Calu3 (cell line): ENCODE measurements around the gene C3orf52. TPM values are rescaled to one million over a fixed set of nuclear protein-coding genes. Genes with fewer than 3 reads are reported as not detected.

Experiments
- BruUV-seq: library from RNA; stranded (reverse); fragments of 400-500 nt; replicated peaks from 2 replicates; lab custom pipeline; 2021; lab: Mats Ljungman, UMichigan
- CTCF ChIA-PET: fragments of 300-600 bp; sonication (Branson Sonifier 250); formaldehyde crosslinking; loops from one replicate; lab custom pipeline; 2022; ENCODE audit warnings: antibody characterized with exemption; lab: Charles Lee
- DNase-seq: peaks from one replicate; pipeline ENCODE4 v3.0.0; 2022
- H3K27ac Mint-ChIP-seq: one replicate; pipeline ENCODE4 v1.8.0; 2022; ENCODE audit warnings: mixed read lengths; ENCODE audit not compliant: unreplicated experiment
- H3K27me3 Mint-ChIP-seq: one replicate; pipeline ENCODE4 v1.8.0; 2022; ENCODE audit warnings: mixed read lengths; ENCODE audit not compliant: unreplicated experiment
- H3K36me3 Mint-ChIP-seq: one replicate; pipeline ENCODE4 v1.8.0; 2022; ENCODE audit warnings: mild to moderate bottlenecking, moderate library complexity, mixed read lengths; ENCODE audit not compliant: insufficient read depth, unreplicated experiment
- H3K4me1 Mint-ChIP-seq: one replicate; pipeline ENCODE4 v1.8.0; 2022; ENCODE audit warnings: mild to moderate bottlenecking, low read depth, mixed read lengths; ENCODE audit not compliant: unreplicated experiment
- H3K4me3 Mint-ChIP-seq: one replicate; pipeline ENCODE4 v1.8.0; 2022; ENCODE audit warnings: mild to moderate bottlenecking, low read depth, moderate library complexity, mixed read lengths; ENCODE audit not compliant: unreplicated experiment
- H3K9me3 Mint-ChIP-seq: one replicate; pipeline ENCODE4 v1.8.0; 2022; ENCODE audit warnings: low read depth, mixed read lengths; ENCODE audit not compliant: unreplicated experiment
- CTCF ChIP-seq: fragments of 200-600 bp; IDR thresholded peaks from one replicate; pipeline ENCODE4 v1.8.0; 2022; ENCODE audit warnings: antibody characterized with exemption; ENCODE audit not compliant: unreplicated experiment
- intact Hi-C: fragments of 100-400 bp; cut with micrococcal nuclease; formaldehyde crosslinking; loops from one replicate; pipeline ENCODE4 v1.10.0; 2022; ENCODE audit not compliant: unreplicated experiment
- total RNA-seq: library from RNA; stranded (reverse); gene quantifications from 2 replicates; pipeline ENCODE4 v1.2.3, GENCODE V29; 2022

C3orf52 gene
- total RNA-seq, 1 experiment from 2014 or later = 28.2 TPM

- peaks cover 10% of the 10 kb centered on the region for H3K4me1 Mint-ChIP-seq
- H3K27me3 Mint-ChIP-seq = no peaks in the 10 kb centered on the region
- H3K27ac Mint-ChIP-seq = no peak overlapping the region
- CTCF ChIA-PET = no interaction called here
- BruUV-seq = no TSS peak
- peaks cover 5% of the 10 kb centered on the region for H3K36me3 Mint-ChIP-seq
- TF ChIP-seq CTCF = no peak
- H3K9me3 Mint-ChIP-seq = peaks cover 2% of the 10 kb centered on the region
- intact Hi-C loops = loop anchor here (5.0 to 10.0 kb wide), 2 partner anchors 186 to 379 kb away; no protein-coding TSS in a partner anchor
- DNase-seq = no peak
- no peak overlapping the region for H3K4me3 Mint-ChIP-seq
These were observed 52.2 kb downstream of the C3orf52 start for GRCh38 chr3:112138219-112138969.

- TF ChIP-seq CTCF = no peak
- no peaks in the 10 kb centered on the region for H3K27me3 Mint-ChIP-seq
- no peak for DNase-seq
- H3K36me3 Mint-ChIP-seq = no peaks in the 10 kb centered on the region
- CTCF ChIA-PET = no interaction called here
- no peak overlapping the region for H3K27ac Mint-ChIP-seq
- no peaks in the 10 kb centered on the region for H3K4me1 Mint-ChIP-seq
- intact Hi-C loops = no loop called here
- BruUV-seq = no TSS peak
- H3K4me3 Mint-ChIP-seq = no peak overlapping the region
- peaks cover 3% of the 10 kb centered on the region for H3K9me3 Mint-ChIP-seq
These were observed 54.4 kb downstream of the C3orf52 start for GRCh38 chr3:112140584-112140983.

GRCh38 chr3:112141293-112141692, 55.1 kb downstream of the C3orf52 start:
- Mint-ChIP-seq H3K36me3 (no peaks in the 10 kb centered on the region), H3K9me3 (peaks cover 3% of the 10 kb centered on the region), H3K27ac (no peak overlapping the region), H3K4me3 (no peak overlapping the region), H3K4me1 (no peaks in the 10 kb centered on the region), H3K27me3 (no peaks in the 10 kb centered on the region)
- intact Hi-C loops = no loop called here
- DNase-seq = no peak
- BruUV-seq = no TSS peak
- CTCF ChIA-PET = no interaction called here
- no peak for TF ChIP-seq CTCF

- Mint-ChIP-seq H3K27me3 (no peaks in the 10 kb centered on the region), H3K4me1 (no peaks in the 10 kb centered on the region), H3K9me3 (peaks cover 3% of the 10 kb centered on the region), H3K4me3 (no peak overlapping the region), H3K27ac (no peak overlapping the region), H3K36me3 (no peaks in the 10 kb centered on the region)
- intact Hi-C loops = no loop called here
- no peak for DNase-seq
- CTCF ChIA-PET = no interaction called here
- no peak for TF ChIP-seq CTCF
- no TSS peak for BruUV-seq
These were observed 57.1 kb downstream of the C3orf52 start for GRCh38 chr3:112143251-112143650.
